ENCODE data around the gene IDH2.

The IDH2 gene

GRCh38 chr15:90062973-90063769, 39.1 kb downstream of the IDH2 start:
- DNase-seq: no peak

GRCh38 chr15:90062462-90062932, 39.8 kb downstream of the IDH2 start:
- no peak for DNase-seq

DNA sequence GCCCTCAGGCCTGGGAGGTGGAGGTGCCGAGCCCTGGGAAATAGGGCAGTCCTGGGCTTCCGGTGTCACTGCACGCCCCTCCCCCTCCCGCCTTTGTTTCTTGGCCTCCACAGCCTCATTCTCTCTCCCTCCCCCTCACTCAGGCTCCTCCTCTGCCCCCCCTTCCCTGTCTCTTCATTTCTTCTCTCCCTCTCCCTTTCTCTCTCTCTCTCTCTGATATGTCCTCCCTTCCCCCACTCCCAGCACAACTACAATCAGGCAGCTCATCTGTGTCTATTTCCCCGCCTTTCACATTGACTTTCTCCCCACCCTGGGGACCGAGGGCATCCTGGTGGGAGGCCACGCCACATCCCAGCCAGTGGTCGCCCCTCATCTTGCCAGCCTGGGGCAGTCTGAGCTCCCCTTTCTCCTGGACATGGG, 40.2 kb downstream of the IDH2 start:
- DNase-seq: no peak

- no peak for DNase-seq
These were observed 41.5 kb downstream of the IDH2 start for GRCh38 chr15:90060797-90061196.

GRCh38 chr15:90059208-90059985, 42.9 kb downstream of the IDH2 start:
- no peak for DNase-seq

GRCh38 chr15:90058775-90059174, 43.5 kb downstream of the IDH2 start:
- DNase-seq: no peak

DNA sequence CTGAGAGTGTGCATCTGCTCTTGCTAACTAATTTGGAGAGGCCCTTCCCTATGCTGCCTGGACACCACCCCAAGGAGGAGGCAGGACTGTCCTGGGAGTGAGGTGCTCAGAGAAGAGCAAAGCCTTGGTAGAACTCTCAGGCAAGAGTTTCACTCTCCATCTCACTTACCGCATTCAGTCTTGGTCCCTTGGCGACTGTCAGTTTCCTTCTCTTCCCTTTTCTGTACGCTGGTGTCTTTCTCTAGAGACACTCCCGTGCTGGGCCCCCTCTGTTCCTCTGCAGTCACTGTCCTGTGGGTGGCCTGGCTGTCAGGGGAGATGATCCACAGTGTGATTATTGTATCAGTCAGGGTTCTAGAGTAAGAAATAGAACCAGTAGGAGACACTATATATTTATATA, 44.0 kb downstream of the IDH2 start:
- DNase-seq: no peak

GRCh38 chr15:90056529-90056928, 45.7 kb downstream of the IDH2 start:
- no peak for DNase-seq

- no peak for DNase-seq
These were observed 47.1 kb downstream of the IDH2 start for GRCh38 chr15:90055182-90055581.

GRCh38 chr15:90054618-90055097, 47.6 kb downstream of the IDH2 start:
- DNase-seq: no peak

GRCh38 chr15:90053685-90054466, 48.4 kb downstream of the IDH2 start:
- DNase-seq: no peak

DNA sequence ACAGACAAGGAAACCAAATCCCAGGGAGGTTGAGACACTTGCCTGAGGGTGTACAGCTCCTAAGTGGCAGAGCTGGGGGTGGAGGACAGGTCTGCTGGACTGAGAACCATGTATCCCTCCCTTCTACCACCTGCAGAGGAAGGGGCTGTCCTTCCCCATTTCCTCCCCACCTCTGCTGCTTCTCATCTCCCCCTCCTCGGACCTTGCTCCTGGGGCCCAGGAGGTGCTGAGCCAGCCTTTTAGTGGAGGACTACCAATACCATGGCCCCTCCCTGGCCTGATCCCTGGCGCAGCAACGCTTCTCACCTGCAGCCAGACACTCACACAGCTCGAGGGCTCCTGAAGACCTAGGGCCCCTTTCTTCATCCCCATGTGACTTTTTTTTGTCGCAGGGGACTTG, 50.4 kb downstream of the IDH2 start:
- DNase-seq: no peak

GRCh38 chr15:90049666-90050604, 52.3 kb downstream of the IDH2 start:
- no peak for DNase-seq

DNA sequence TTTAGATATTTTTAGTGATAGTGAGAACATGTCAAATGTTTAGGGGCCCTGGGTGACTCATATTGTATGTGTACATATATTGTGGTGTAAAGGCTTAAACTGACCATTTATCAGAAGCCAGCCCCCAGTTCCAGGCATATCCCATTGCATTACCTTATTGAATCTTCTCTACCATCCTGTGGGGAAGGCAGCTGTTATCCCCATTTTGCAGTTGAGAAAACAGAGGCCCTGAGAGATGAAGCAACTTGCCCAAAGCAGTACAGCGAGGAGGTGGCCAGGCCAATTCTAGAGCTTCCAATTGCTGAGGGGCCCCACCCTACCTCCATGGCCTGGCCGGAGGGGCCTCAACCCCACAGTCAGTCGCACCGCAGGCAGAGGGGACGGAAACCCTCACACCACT, 53.2 kb downstream of the IDH2 start:
- no peak for DNase-seq

DNA sequence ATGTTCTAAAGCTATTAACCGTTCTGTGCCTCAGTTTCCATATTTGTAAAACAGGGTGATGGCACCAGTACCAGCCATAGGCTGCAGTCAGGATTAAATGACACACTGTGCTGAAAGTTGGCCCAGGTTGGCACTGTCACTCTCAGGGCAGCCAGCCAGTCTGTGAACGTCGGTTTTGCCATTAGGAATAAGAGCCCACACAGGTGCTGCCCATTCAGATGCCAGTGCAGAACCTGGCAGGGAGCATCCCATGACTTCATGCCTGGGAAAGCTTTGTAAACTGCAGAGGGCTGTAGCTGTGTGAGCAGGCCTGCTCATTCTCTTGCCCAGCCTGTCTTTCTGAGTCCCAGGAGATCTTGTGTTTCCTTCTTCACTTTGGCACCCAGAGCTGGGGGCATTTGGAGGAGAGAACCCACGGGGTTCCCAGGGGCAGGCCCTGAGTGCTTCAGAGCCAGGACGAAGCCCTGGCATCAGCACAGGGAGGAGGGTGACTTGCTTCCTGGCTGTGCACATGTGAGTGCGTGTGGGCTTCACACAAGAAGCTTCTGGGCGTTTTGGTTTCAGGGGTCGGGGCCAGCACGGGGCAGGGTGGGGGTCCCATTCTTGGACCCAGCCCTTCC, 54.2 kb downstream of the IDH2 start:
- DNase-seq: no peak

DNA sequence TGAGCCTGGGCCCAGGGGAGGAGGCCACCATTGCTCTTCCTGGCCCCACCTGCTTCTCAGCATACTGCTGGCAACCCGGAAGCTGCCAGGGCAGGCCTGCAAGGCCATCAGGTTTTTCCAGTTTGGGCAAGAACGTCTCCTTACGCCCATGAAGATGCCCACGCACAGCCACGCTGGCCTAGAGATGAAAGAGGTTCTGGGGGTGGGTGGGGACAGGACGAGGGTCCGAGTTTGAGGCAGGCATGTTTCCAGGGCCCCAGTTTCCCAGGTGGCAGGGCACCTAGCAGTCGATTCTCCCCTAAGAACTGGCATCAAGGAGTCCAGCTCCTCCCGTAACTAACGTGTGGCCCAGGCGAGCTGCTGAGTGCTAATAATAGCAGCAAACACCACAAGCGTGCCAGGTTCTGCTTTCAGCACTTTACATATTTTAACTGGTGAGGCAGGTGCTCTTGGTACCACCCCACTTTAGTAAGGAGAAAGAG, 55.3 kb downstream of the IDH2 start:
- DNase-seq: no peak

DNA sequence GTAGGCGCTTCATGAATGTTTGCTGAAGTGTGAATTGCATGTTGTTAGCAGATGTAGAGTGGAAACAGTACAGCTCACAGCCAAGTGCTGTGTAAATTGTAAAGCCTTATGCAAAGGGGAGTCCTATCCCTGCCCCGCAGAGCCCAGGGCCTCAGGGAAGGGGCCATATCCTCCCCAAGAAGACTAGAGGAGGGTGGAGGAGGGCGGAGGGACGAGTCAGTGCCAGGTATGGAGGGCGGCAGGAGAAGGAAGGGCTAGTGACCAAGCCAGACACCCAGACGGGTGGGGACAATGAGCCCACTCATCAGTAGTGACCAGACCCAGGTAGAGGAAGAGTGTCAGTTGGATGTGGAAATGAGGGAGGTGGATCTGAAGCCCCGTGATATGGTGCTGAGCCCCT, 56.0 kb downstream of the IDH2 start:
- DNase-seq: no peak

DNA sequence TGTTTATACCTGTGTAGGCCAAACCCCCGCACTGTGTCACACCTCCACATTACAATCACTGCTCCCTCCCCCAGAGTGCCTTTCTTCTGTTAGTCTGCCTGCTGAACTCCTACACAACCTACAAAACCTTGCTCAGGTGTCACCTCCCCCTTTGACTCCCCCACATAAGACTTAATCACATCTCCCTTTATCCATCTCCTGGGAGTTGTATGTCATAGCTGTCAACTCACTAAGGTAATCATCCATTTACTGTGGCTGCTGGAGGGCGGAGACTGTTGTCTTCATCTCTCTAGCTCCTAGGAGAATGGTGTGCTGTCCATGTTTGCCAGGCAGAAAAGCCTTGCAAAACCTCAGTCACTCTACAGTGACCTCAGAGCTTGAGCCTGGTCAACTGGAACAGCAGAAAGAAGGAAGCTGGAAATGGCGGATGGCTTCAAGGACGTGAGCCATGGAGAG, 57.3 kb downstream of the IDH2 start:
- DNase-seq: no peak

- DNase-seq: no peak
These were observed 58.1 kb downstream of the IDH2 start for GRCh38 chr15:90044191-90044590.

DNA sequence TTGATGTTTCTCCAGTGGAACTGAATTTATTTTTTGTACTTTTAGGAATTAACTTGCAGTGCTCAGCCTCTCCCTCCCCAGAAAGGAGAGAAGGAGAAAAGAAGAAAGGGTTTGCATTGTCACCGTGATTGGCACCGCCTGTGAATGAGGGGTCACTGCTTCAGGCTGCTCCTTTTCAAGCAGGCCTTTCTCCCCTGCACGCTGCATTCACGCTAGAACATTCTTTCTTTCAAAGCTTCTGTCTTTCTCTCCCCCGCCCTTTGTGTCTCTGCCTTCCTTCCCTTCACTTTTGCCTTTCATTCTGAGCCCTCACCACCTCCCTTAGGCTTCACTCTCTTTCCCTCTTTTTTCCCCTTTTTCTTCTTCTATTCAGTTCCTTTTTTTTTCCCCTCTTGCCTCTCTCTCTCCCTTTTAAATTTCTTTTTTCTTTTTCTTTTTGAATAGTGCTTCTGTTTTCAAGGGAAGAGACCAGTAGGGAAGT, 58.7 kb downstream of the IDH2 start:
- DNase-seq: no peak

Data from NCI-H1694 (cell line).